ENCODE data around the gene POU6F2.

Gene POU6F2

GRCh38 chr7:39384386-39384785 is 406.7 kb downstream of the POU6F2 start:
- Histone ChIP-seq H3K4me3 (no peak overlapping the region), H3K27ac (no peak overlapping the region), H3K4me1 (no peaks in the 10 kb centered on the region), H3K27me3 (no peaks in the 10 kb centered on the region), H3K36me3 (no peaks in the 10 kb centered on the region), H3K9me3 (no peaks in the 10 kb centered on the region)
- no peak for DNase-seq
- intact Hi-C loops (cut with DNase I; ENCODE audit: low total_unique reads), result no loop called here
- no peak for TF ChIP-seq CTCF (IDR thresholded peaks at IDR 0.05)

- Histone ChIP-seq H3K4me1 (no peaks in the 10 kb centered on the region), H3K36me3 (no peaks in the 10 kb centered on the region), H3K9me3 (no peaks in the 10 kb centered on the region), H3K4me3 (no peak overlapping the region), H3K27ac (no peak overlapping the region), H3K27me3 (no peaks in the 10 kb centered on the region)
- no peak for TF ChIP-seq CTCF (IDR thresholded peaks at IDR 0.05)
- DNase-seq, result no peak
- intact Hi-C loops (cut with DNase I; ENCODE audit: low total_unique reads), result no loop called here
Measured at GRCh38 chr7:39386718-39387117, 409.0 kb downstream of the POU6F2 start.

GRCh38 chr7:39392151-39392550 is 414.4 kb downstream of the POU6F2 start:
- intact Hi-C loops (cut with DNase I; ENCODE audit: low total_unique reads), result no loop called here

GRCh38 chr7:39394105-39394680 is 416.5 kb downstream of the POU6F2 start:
- Histone ChIP-seq H3K4me1 (no peaks in the 10 kb centered on the region), H3K27ac (no peak overlapping the region), H3K27me3 (no peaks in the 10 kb centered on the region), H3K9me3 (no peaks in the 10 kb centered on the region), H3K36me3 (no peaks in the 10 kb centered on the region), H3K4me3 (no peak overlapping the region)
- no peak for TF ChIP-seq CTCF (IDR thresholded peaks at IDR 0.05)
- DNase-seq, result no peak
- intact Hi-C loops (cut with DNase I; ENCODE audit: low total_unique reads), result no loop called here

More at GRCh38 chr7:39392151-39392550, 414.4 kb downstream of the POU6F2 start:
- H3K9me3 ChIP-seq, result no peaks in the 10 kb centered on the region
- H3K4me1 ChIP-seq, result no peaks in the 10 kb centered on the region
- H3K4me3 ChIP-seq, result no peak overlapping the region
- no peak for DNase-seq
- H3K27ac ChIP-seq, result no peak overlapping the region
- no peaks in the 10 kb centered on the region for H3K27me3 ChIP-seq
- H3K36me3 ChIP-seq, result no peaks in the 10 kb centered on the region
- no peak for TF ChIP-seq CTCF (IDR thresholded peaks at IDR 0.05)

GRCh38 chr7:39399458-39399857 is 421.7 kb downstream of the POU6F2 start:
- DNase-seq, result no peak
- Histone ChIP-seq H3K4me1 (no peaks in the 10 kb centered on the region), H3K27ac (no peak overlapping the region), H3K4me3 (no peak overlapping the region), H3K36me3 (no peaks in the 10 kb centered on the region), H3K27me3 (no peaks in the 10 kb centered on the region), H3K9me3 (no peaks in the 10 kb centered on the region)
- intact Hi-C loops (cut with DNase I; ENCODE audit: low total_unique reads), result no loop called here
- no peak for TF ChIP-seq CTCF (IDR thresholded peaks at IDR 0.05)

GRCh38 chr7:39399986-39400385 is 422.3 kb downstream of the POU6F2 start:
- Histone ChIP-seq H3K27ac (no peak overlapping the region), H3K36me3 (no peaks in the 10 kb centered on the region), H3K4me3 (no peak overlapping the region), H3K9me3 (no peaks in the 10 kb centered on the region), H3K27me3 (no peaks in the 10 kb centered on the region), H3K4me1 (no peaks in the 10 kb centered on the region)
- intact Hi-C loops (cut with DNase I; ENCODE audit: low total_unique reads), result no loop called here
- TF ChIP-seq CTCF (IDR thresholded peaks at IDR 0.05), result no peak
- DNase-seq, result no peak
